HepG2 (cell line): ENCODE data around the gene LENG1. TPM values are rescaled to one million over a fixed set of nuclear protein-coding genes. Genes with fewer than 3 reads are reported as not detected.

Experiments
- ARID3A ChIP-seq: IDR thresholded peaks from 2 replicates; pipeline ENCODE4 v1.6.1; 2012; ENCODE audit warnings: low read depth, low read length, improper control_type of control experiment
- ATF2 ChIP-seq: sonication (generic); formaldehyde crosslinking; IDR thresholded peaks from 2 replicates; pipeline ENCODE4 v1.4.0; 2020; ENCODE audit warnings: missing genetic modification reagents
- CREBL2 ChIP-seq: sonication (generic); formaldehyde crosslinking; IDR thresholded peaks from 2 replicates; pipeline ENCODE4 v1.8.1; 2023; ENCODE audit warnings: missing genetic modification reagents, mild to moderate bottlenecking, borderline replicate concordance
- CREM ChIP-seq, 2 experiments: sonication (generic) in 1 of 2; formaldehyde crosslinking in 1 of 2; IDR thresholded peaks; 2 replicates each; pipeline versions ENCODE4 v1.4.0 to v1.6.1; 2016 to 2020; ENCODE audit warnings: antibody characterized with exemption in 1 of 2, mild to moderate bottlenecking in 1 of 2, missing genetic modification reagents in 1 of 2
- GMEB1 ChIP-seq: sonication (generic); formaldehyde crosslinking; IDR thresholded peaks from 2 replicates; pipeline ENCODE4 v1.5.1; 2020; ENCODE audit warnings: missing genetic modification reagents, mild to moderate bottlenecking, borderline replicate concordance
- GRHL1 ChIP-seq: sonication (generic); formaldehyde crosslinking; conservative IDR thresholded peaks from 2 replicates; pipeline ENCODE4 v1.8.0; 2022; ENCODE audit warnings: missing genetic modification reagents
- HOXA3 ChIP-seq: sonication (generic); formaldehyde crosslinking; IDR thresholded peaks from 2 replicates; pipeline ENCODE4 v1.5.0; 2020; ENCODE audit warnings: missing genetic modification reagents
- IRX3 ChIP-seq: sonication (generic); formaldehyde crosslinking; IDR thresholded peaks from 2 replicates; pipeline ENCODE4 v1.8.1; 2023; ENCODE audit warnings: mild to moderate bottlenecking, low read depth, missing genetic modification reagents, borderline replicate concordance
- JUNB ChIP-seq: sonication (generic); formaldehyde crosslinking; IDR thresholded peaks from 2 replicates; pipeline ENCODE4 v1.8.0; 2022; ENCODE audit warnings: missing genetic modification reagents, mild to moderate bottlenecking, borderline replicate concordance
- MIER2 ChIP-seq: IDR thresholded peaks from 2 replicates; pipeline ENCODE4 v1.6.1; 2016; ENCODE audit warnings: missing biosample characterization, missing genetic modification reagents
- NFRKB ChIP-seq: fragments of 450-650 bp; IDR thresholded peaks from 2 replicates; pipeline ENCODE4 v1.6.1; 2017
- RBM39 ChIP-seq: fragments of 200-400 bp; formaldehyde crosslinking; IDR thresholded peaks from one replicate; pipeline ENCODE4 v1.6.1; 2018; ENCODE audit warnings: antibody characterized with exemption, mild to moderate bottlenecking, low read depth, low read length; ENCODE audit not compliant: poor library complexity, severe bottlenecking
- RFX5 ChIP-seq: IDR thresholded peaks from 2 replicates; pipeline ENCODE4 v1.6.1; 2011; ENCODE audit warnings: low read depth, low read length, improper control_type of control experiment
- SMARCC2 ChIP-seq: fragments of 450-650 bp; IDR thresholded peaks from 2 replicates; pipeline ENCODE4 v1.6.1; 2017; ENCODE audit warnings: antibody characterized with exemption, mild to moderate bottlenecking
- SP1 ChIP-seq, 2 experiments: fragments of 450-650 bp in 1 of 2; sonication (generic) in 1 of 2; formaldehyde crosslinking in 1 of 2; IDR thresholded peaks; 2 replicates each; pipeline versions ENCODE4 v1.4.0 to v1.6.1; 2016 to 2020; ENCODE audit warnings: missing genetic modification reagents in 1 of 2
- TAF1 ChIP-seq: sonication (generic); formaldehyde crosslinking; IDR thresholded peaks from 2 replicates; pipeline ENCODE4 v1.4.0; 2020; ENCODE audit warnings: missing genetic modification reagents
- TFDP2 ChIP-seq: sonication (generic); formaldehyde crosslinking; IDR thresholded peaks from 2 replicates; pipeline ENCODE4 v1.4.0; 2020; ENCODE audit warnings: missing genetic modification reagents
- ZNF335 ChIP-seq: sonication (generic); formaldehyde crosslinking; IDR thresholded peaks from 2 replicates; pipeline ENCODE4 v1.4.0; 2020; ENCODE audit warnings: missing genetic modification reagents
- polyA plus RNA-seq, 8 experiments: library from polyadenylated mRNA; depleted of rRNA in 3 of 8; stranded (reverse) in 7 of 8; unstranded in 1 of 8; fragments of >200 nt; fragmentation: Illumina TruSeq in 4 of 8; extraction: Trizol in 4 of 8; gene quantifications; 2 replicates each; pipeline versions ENCODE4 v1.2.1 to v1.2.3, GENCODE V29; 2011 to 2016; ENCODE audit warnings: low read depth in 4 of 8, missing spikeins in 1 of 8, mixed read lengths in 1 of 8; ENCODE audit not compliant: insufficient read depth in 1 of 8
- total RNA-seq, 5 experiments: library from RNA; depleted of rRNA; stranded (reverse); fragments of >200 nt; fragmentation: Illumina TruSeq; extraction: Trizol; gene quantifications; 2 replicates each; pipeline ENCODE4 v1.2.3, GENCODE V29; 2016; ENCODE audit warnings: low read depth in 1 of 5

The LENG1 gene
- total and polyA plus RNA-seq, 2 of the 13 experiments (the other 11 are each of a cell fraction or from before 2014, with no cell fraction given): 1.8 to 3.8 TPM

- no peak for TF ChIP-seq ARID3A
- peak; percentile 77 for TF ChIP-seq CREM (IDR thresholded peaks at IDR 0.05)
- TF ChIP-seq CREM (CRISPR knock-in tag; IDR thresholded peaks at IDR 0.05): no peak
- TF ChIP-seq TFDP2 (CRISPR knock-in tag): peak; percentile 75
- TF ChIP-seq RBM39: no peak
- peak; percentile 43; the same call in 1 of the 2 replicates for TF ChIP-seq RFX5
- TF ChIP-seq TAF1 (CRISPR knock-in tag): peak; percentile 84
- TF ChIP-seq ATF2: no peak
- TF ChIP-seq GRHL1 (CRISPR knock-in tag): no peak
- no peak; the same call in 1 of the 2 replicates for TF ChIP-seq NFRKB
- TF ChIP-seq CREBL2 (CRISPR knock-in tag): no peak
- no peak for TF ChIP-seq SMARCC2
- no peak for TF ChIP-seq IRX3 (CRISPR knock-in tag)
- TF ChIP-seq SP1 (IDR thresholded peaks at IDR 0.05): peak; percentile 61
- TF ChIP-seq SP1 (CRISPR knock-in tag; IDR thresholded peaks at IDR 0.05): peak; percentile 84
- TF ChIP-seq GMEB1 (CRISPR knock-in tag): peak; percentile 66; the same call in 1 of the 2 replicates
- 0 out of 2 replicates have a peak, but pooled peaks have one; percentile 36 for TF ChIP-seq MIER2 (CRISPR knock-in tag)
- TF ChIP-seq HOXA3 (CRISPR knock-in tag): peak; percentile 16; the same call in 1 of the 2 replicates
- TF ChIP-seq JUNB (CRISPR knock-in tag): no peak
- TF ChIP-seq ZNF335 (CRISPR knock-in tag): 0 out of 2 replicates have a peak, but pooled peaks have one; percentile 12
Measured at GRCh38 chr19:54136864-54137698, 22.4 kb downstream of the LENG1 start (continued).
